ENCODE measurements around the gene WNK2.

The WNK2 gene

GRCh38 chr9:93211654-93212001 lies 27.7 kb downstream of the WNK2 start:
- Histone ChIP-seq H3K4me3 (ENCODE audit: low read length) (no peak overlapping the region), H3K4me1 (ENCODE audit: control insufficient read depth, low read length) (peaks cover 8% of the 10 kb centered on the region), H3K36me3 (ENCODE audit: control insufficient read depth, low read length) (no peaks in the 10 kb centered on the region), H3K9me3 (ENCODE audit: control insufficient read depth, insufficient read depth, low read length) (no peaks in the 10 kb centered on the region; the same call in 1 of the 2 replicates), H3K27me3 (ENCODE audit: control insufficient read depth, low read length) (no peaks in the 10 kb centered on the region), H3K9me2 (replicated peaks; ENCODE audit: control insufficient read depth, low read length) (no peaks in the 10 kb centered on the region), H3F3A (ENCODE audit: control insufficient read depth, insufficient read depth) (peaks cover 4% of the 10 kb centered on the region; the same call in 1 of the 2 replicates), H3K79me2 (ENCODE audit: control insufficient read depth, low read length) (no peaks in the 10 kb centered on the region), H4K20me1 (ENCODE audit: control insufficient read depth, insufficient read depth, low read depth, low read length) (no peaks in the 10 kb centered on the region), H3K4me2 (ENCODE audit: low read length) (no peak overlapping the region), H3K27ac (ENCODE audit: low read depth, low read length) (no peak overlapping the region)
- no peak for TF ChIP-seq CTCF (IDR thresholded peaks at IDR 0.05; ENCODE audit: low read depth, low read length, poor library complexity, severe bottlenecking)
- TF ChIP-seq EZH2phosphoT487 (IDR thresholded peaks at IDR 0.05; ENCODE audit: borderline replicate concordance, low read length): no peak

- Histone ChIP-seq H3K4me2 (ENCODE audit: low read length) (no peak overlapping the region), H3K27me3 (ENCODE audit: control insufficient read depth, low read length) (no peaks in the 10 kb centered on the region), H3K4me3 (ENCODE audit: low read length) (no peak overlapping the region), H3K9me2 (replicated peaks; ENCODE audit: control insufficient read depth, low read length) (no peaks in the 10 kb centered on the region), H3K4me1 (ENCODE audit: control insufficient read depth, low read length) (peaks cover 8% of the 10 kb centered on the region), H3F3A (ENCODE audit: control insufficient read depth, insufficient read depth) (peaks cover 4% of the 10 kb centered on the region; the same call in 1 of the 2 replicates), H3K9me3 (ENCODE audit: control insufficient read depth, insufficient read depth, low read length) (no peaks in the 10 kb centered on the region; the same call in 1 of the 2 replicates), H4K20me1 (ENCODE audit: control insufficient read depth, insufficient read depth, low read depth, low read length) (no peaks in the 10 kb centered on the region), H3K36me3 (ENCODE audit: control insufficient read depth, low read length) (no peaks in the 10 kb centered on the region), H3K79me2 (ENCODE audit: control insufficient read depth, low read length) (no peaks in the 10 kb centered on the region), H3K27ac (ENCODE audit: low read depth, low read length) (no peak overlapping the region)
- TF ChIP-seq CTCF (IDR thresholded peaks at IDR 0.05; ENCODE audit: low read depth, low read length, poor library complexity, severe bottlenecking) (no peak), EZH2phosphoT487 (IDR thresholded peaks at IDR 0.05; ENCODE audit: borderline replicate concordance, low read length) (no peak)
These were observed 28.5 kb downstream of the WNK2 start for GRCh38 chr9:93212409-93212808.

GRCh38 chr9:93216073-93216365 lies 32.1 kb downstream of the WNK2 start:
- Histone ChIP-seq H3K4me2 (ENCODE audit: low read length) (no peak overlapping the region), H3K36me3 (ENCODE audit: control insufficient read depth, low read length) (no peaks in the 10 kb centered on the region), H4K20me1 (ENCODE audit: control insufficient read depth, insufficient read depth, low read depth, low read length) (no peaks in the 10 kb centered on the region), H3K27ac (ENCODE audit: low read depth, low read length) (no peak overlapping the region), H3K79me2 (ENCODE audit: control insufficient read depth, low read length) (no peaks in the 10 kb centered on the region), H3K9me3 (ENCODE audit: control insufficient read depth, insufficient read depth, low read length) (no peaks in the 10 kb centered on the region), H3K9me2 (replicated peaks; ENCODE audit: control insufficient read depth, low read length) (no peaks in the 10 kb centered on the region), H3K4me3 (ENCODE audit: low read length) (no peak overlapping the region), H3F3A (ENCODE audit: control insufficient read depth, insufficient read depth) (no peaks in the 10 kb centered on the region), H3K4me1 (ENCODE audit: control insufficient read depth, low read length) (peaks cover 8% of the 10 kb centered on the region), H3K27me3 (ENCODE audit: control insufficient read depth, low read length) (no peaks in the 10 kb centered on the region)
- no peak for TF ChIP-seq CTCF (IDR thresholded peaks at IDR 0.05; ENCODE audit: low read depth, low read length, poor library complexity, severe bottlenecking)
- TF ChIP-seq EZH2phosphoT487 (IDR thresholded peaks at IDR 0.05; ENCODE audit: borderline replicate concordance, low read length): no peak

GRCh38 chr9:93217706-93218105 lies 33.8 kb downstream of the WNK2 start:
- Histone ChIP-seq H4K20me1 (ENCODE audit: control insufficient read depth, insufficient read depth, low read depth, low read length) (no peaks in the 10 kb centered on the region), H3K4me2 (ENCODE audit: low read length) (no peak overlapping the region), H3F3A (ENCODE audit: control insufficient read depth, insufficient read depth) (no peaks in the 10 kb centered on the region), H3K27ac (ENCODE audit: low read depth, low read length) (no peak overlapping the region), H3K27me3 (ENCODE audit: control insufficient read depth, low read length) (no peaks in the 10 kb centered on the region), H3K9me2 (replicated peaks; ENCODE audit: control insufficient read depth, low read length) (no peaks in the 10 kb centered on the region), H3K9me3 (ENCODE audit: control insufficient read depth, insufficient read depth, low read length) (no peaks in the 10 kb centered on the region), H3K79me2 (ENCODE audit: control insufficient read depth, low read length) (no peaks in the 10 kb centered on the region), H3K4me3 (ENCODE audit: low read length) (no peak overlapping the region), H3K4me1 (ENCODE audit: control insufficient read depth, low read length) (peaks cover 8% of the 10 kb centered on the region), H3K36me3 (ENCODE audit: control insufficient read depth, low read length) (no peaks in the 10 kb centered on the region)
- no peak for TF ChIP-seq EZH2phosphoT487 (IDR thresholded peaks at IDR 0.05; ENCODE audit: borderline replicate concordance, low read length)
- TF ChIP-seq CTCF (IDR thresholded peaks at IDR 0.05; ENCODE audit: low read depth, low read length, poor library complexity, severe bottlenecking): no peak

Measured in DOHH2 (cell line).